Left lung (tissue), 14 donors: ENCODE data around the gene DNMT3B. TPM values are rescaled to one million over a fixed set of nuclear protein-coding genes. Genes with fewer than 3 reads are reported as not detected.
"Not testable (repeated sequence)": the region's sequence is repeated elsewhere in the genome, so short reads cannot be mapped to it uniquely, and the experiment has no call there.

Experiments
- ATAC-seq: fragments of 200-7000 bp; cut with Tn5 transposase; one replicate; pipeline ENCODE4 v1.9.1; 2020; ENCODE audit warnings: moderate library complexity
- DNase-seq, 4 donors: peaks; one replicate each; pipeline ENCODE4 v3.0.0-alpha.2; 2013 to 2020
- H3K27ac ChIP-seq, 2 donors: fragments of 200-600 bp; sonication (generic) in 1 of 2; one replicate each; pipeline versions ENCODE4 v1.5.0 to v1.8.0; 2020 to 2021
- H3K27me3 ChIP-seq, 2 donors: fragments of 200-600 bp; sonication (generic) in 1 of 2; one replicate each; pipeline versions ENCODE4 v1.5.0 to v1.8.0; 2020 to 2021
- H3K36me3 ChIP-seq, 2 donors: fragments of 200-600 bp; sonication (generic) in 1 of 2; one replicate each; pipeline versions ENCODE4 v1.5.0 to v1.8.0; 2020 to 2021
- H3K4me1 ChIP-seq, 2 donors: fragments of 200-600 bp; one replicate each; pipeline ENCODE4 v1.8.0; 2021
- H3K4me3 ChIP-seq, 2 donors: fragments of 200-600 bp; sonication (generic) in 1 of 2; one replicate each; pipeline versions ENCODE4 v1.5.0 to v1.8.0; 2020 to 2021; ENCODE audit warnings: mild to moderate bottlenecking in 1 of 2
- H3K9me3 ChIP-seq, 2 donors: fragments of 200-600 bp; sonication (generic) in 1 of 2; one replicate each; pipeline versions ENCODE4 v1.5.0 to v1.8.0; 2020 to 2021
- intact Hi-C, 2 donors: fragments of 100-400 bp; cut with DNase I; formaldehyde crosslinking; loops; one replicate each; pipeline versions ENCODE4 v1.11.2 to v1.14.2; 2022
- long read RNA-seq, 12 donors: library from polyadenylated mRNA in 2 of 12; unstranded in 2 of 12; transcript quantifications; one replicate each; pipeline ENCODE4 v2.0.0 and lab custom pipeline, GENCODE V29; 2019 to 2026
- polyA plus RNA-seq, 6 donors: library from polyadenylated mRNA; unstranded; fragments of 120-200 nt; gene quantifications; one replicate each; pipeline ENCODE4 v1.2.1, GENCODE V29; 2013; ENCODE audit not compliant: insufficient read length in 6 of 6
- total RNA-seq, 2 donors: library from RNA; stranded (reverse); fragmentation: NEBNext Ultra II Directional; extraction: Animal tissue kit (Norgen Biotek cat#: 25700); gene quantifications; one replicate each; pipeline ENCODE4 v1.2.1, GENCODE V29; 2021
- TF ChIP-seq, protein P1 (sequence below), 2 donors: fragments of 200-600 bp; sonication (generic) in 1 of 2; IDR thresholded peaks; one replicate each; pipeline versions ENCODE4 v1.5.0 to v1.8.0; 2021; ENCODE audit warnings: antibody characterized with exemption in 2 of 2
- donor health status: DM: no; HTN: yes; CAD: no.
- donor health status: DM: no; HTN: no; CAD: no.

DNMT3B gene
- total RNA-seq (1 to 10 TPM in 1 of 2 donors, under 1 TPM in 1; 0.86 to 1.6 TPM), polyA plus RNA-seq (1 to 10 TPM; 5.8 to 8.3 (median 6.6) TPM)
- long read RNA-seq, donor 1, full-length matches to known transcripts: 1 of 1 reads
- long read RNA-seq, donor 1, partial matches to known transcripts: 0 of 1 reads
- long read RNA-seq, donor 1, other reads (novel, unspliced or antisense): 0 of 1 reads
- long read RNA-seq, donor 2, full-length matches to known transcripts: 2 of 2 reads
- long read RNA-seq, donor 2, partial matches to known transcripts: 0 of 2 reads
- long read RNA-seq, donor 2, other reads (novel, unspliced or antisense): 0 of 2 reads
- long read RNA-seq, donor 3: 0 reads
- long read RNA-seq, donor 4: 0 reads
- long read RNA-seq, donor 5, full-length matches to known transcripts: 1 of 1 reads
- long read RNA-seq, donor 5, partial matches to known transcripts: 0 of 1 reads
- long read RNA-seq, donor 5, other reads (novel, unspliced or antisense): 0 of 1 reads
- long read RNA-seq, donor 6: 0 reads
- long read RNA-seq, donor 7: 0 reads
- long read RNA-seq, donor 8: 0 reads
- long read RNA-seq, donor 9: 0 reads
- long read RNA-seq, donor 10: 0 reads
- long read RNA-seq, donor 11: 0 reads
- long read RNA-seq, donor 12: 0 reads

DNA sequence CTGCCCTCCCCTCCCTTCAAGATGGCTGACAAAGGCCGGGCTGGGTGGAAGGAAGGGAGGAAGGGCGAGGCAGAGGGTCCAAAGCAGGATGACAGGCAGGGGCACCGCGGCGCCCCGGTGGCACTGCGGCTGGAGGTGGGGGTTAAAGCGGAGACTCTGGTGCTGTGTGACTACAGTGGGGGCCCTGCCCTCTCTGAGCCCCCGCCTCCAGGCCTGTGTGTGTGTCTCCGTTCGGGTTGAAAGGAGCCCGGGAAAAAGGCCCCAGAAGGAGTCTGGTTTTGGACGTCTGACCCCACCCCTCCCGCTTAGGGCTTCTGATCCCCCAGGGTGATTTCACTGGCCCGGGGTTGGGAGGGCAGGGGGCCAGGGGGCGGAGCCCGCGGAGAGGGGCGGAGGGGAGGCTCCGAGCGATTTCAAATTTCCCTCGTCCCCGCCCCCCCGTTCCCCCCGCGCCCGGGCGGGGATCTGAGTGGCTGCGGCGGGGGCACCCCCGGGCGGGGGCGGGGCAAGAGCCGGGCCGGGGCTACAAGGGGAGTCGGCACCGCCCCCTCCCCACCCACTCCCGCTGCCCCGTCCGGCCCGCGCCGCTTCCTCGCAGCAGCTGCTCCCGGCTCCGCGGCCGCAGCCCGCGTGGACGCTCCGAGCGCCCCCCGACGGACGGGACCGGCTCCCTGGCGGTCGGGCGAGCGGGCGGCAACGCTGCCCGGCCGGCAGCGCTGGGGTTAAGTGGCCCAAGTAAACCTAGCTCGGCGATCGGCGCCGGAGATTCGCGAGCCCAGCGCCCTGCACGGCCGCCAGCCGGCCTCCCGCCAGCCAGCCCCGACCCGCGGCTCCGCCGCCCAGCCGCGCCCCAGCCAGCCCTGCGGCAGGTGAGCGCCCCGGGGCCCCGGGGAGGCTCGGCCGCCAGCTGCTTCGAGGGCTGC lies at the start of gene DNMT3B:
Gene DNMT3B (plus strand): TSS at position 555 of the 923 bp plus-strand sequence. CDS start 17,939 bp downstream, outside the sequence.
- Histone ChIP-seq H3K4me1 (peaks cover 8 to 26% of the 10 kb centered on the region in 2 donors), H3K27ac (no peak within 1 kb of the TSS), H3K36me3 (no peaks in the 10 kb centered on the region), H3K27me3 (peaks cover 0 to 17% of the 10 kb centered on the region in 2 donors), H3K4me3 (peak within 1 kb of the TSS; percentile 58 to 78), H3K9me3 (no peaks in the 10 kb centered on the region)
- TF ChIP-seq, protein P1, sequence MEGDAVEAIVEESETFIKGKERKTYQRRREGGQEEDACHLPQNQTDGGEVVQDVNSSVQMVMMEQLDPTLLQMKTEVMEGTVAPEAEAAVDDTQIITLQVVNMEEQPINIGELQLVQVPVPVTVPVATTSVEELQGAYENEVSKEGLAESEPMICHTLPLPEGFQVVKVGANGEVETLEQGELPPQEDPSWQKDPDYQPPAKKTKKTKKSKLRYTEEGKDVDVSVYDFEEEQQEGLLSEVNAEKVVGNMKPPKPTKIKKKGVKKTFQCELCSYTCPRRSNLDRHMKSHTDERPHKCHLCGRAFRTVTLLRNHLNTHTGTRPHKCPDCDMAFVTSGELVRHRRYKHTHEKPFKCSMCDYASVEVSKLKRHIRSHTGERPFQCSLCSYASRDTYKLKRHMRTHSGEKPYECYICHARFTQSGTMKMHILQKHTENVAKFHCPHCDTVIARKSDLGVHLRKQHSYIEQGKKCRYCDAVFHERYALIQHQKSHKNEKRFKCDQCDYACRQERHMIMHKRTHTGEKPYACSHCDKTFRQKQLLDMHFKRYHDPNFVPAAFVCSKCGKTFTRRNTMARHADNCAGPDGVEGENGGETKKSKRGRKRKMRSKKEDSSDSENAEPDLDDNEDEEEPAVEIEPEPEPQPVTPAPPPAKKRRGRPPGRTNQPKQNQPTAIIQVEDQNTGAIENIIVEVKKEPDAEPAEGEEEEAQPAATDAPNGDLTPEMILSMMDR (IDR thresholded peaks at IDR 0.05): no peak
- DNase-seq: peak; percentile 75 to 92 (median 83)
- intact Hi-C loops: no loop called here
- peak; percentile 93 for ATAC-seq

GRCh38 chr20:32718749-32719348 lies 43.3 kb upstream of the DNMT3B start:
- TF ChIP-seq, protein P1 (IDR thresholded peaks at IDR 0.05): no peak
- Histone ChIP-seq H3K4me3 (no peak overlapping the region), H3K27me3 (no peaks in the 10 kb centered on the region), H3K9me3 (no peaks in the 10 kb centered on the region), H3K4me1 (no peaks in the 10 kb centered on the region), H3K27ac (no peak overlapping the region), H3K36me3 (peaks cover 0 to 63% of the 10 kb centered on the region in 2 donors)
- DNase-seq (no peak), ATAC-seq (no peak)
- intact Hi-C loops: no loop called here

DNA sequence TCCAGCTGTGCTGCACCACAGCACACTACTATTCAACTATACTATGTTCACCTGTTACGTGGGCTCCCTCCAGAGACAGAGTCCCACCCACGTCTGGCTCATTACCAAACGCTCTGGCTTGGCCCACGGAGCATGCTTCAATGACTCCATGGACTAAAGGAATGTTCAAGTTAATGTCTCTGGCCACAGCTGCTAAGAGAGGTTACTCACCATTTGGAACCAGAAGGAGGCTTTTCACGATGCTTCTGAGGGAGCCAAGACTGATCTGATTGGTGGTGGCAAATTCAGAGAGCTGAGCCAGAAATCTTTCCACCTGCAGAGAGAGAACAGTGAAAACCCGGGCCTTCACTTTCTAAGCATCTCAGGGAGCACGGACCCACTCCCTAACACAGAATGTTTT lies 34.5 kb upstream of the DNMT3B start:
- no peak for DNase-seq
- Histone ChIP-seq H3K27me3 (no peaks in the 10 kb centered on the region), H3K36me3 (peaks cover 0 to 45% of the 10 kb centered on the region in 2 donors), H3K9me3 (no peaks in the 10 kb centered on the region), H3K27ac (no peak overlapping the region), H3K4me3 (no peak overlapping the region), H3K4me1 (peaks cover 2 to 16% of the 10 kb centered on the region in 2 donors)
- peak; percentile 17 for ATAC-seq
- intact Hi-C loops: no loop called here
- TF ChIP-seq, protein P1 (IDR thresholded peaks at IDR 0.05): no peak

DNA sequence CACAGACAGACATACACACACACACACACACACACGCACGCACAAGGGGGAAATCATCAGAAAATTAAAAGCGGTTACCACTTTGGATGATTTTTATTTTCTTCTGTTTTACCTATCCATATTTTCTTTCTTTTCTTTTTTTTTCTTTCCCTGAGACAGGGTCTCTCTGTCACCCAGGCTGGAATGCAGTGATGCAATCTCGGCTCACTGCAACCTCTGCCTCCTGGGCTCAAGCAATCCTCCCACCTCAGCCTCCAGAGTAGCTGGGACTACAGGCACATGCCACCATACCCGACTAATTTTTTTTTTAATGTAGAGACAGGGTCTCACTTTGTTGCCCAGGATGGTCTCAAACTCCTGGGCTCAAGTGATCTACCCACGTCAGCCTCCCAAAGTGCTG lies 33.8 kb upstream of the DNMT3B start:
- H3K9me3 ChIP-seq, DNase-seq, H3K27ac ChIP-seq, H3K27me3 ChIP-seq, H3K4me3 ChIP-seq, intact Hi-C loops, ATAC-seq: not testable (repeated sequence)
- Histone ChIP-seq H3K4me1 (peaks cover 2 to 16% of the 10 kb centered on the region in 2 donors), H3K36me3 (peaks cover 0 to 45% of the 10 kb centered on the region in 2 donors)

DNA sequence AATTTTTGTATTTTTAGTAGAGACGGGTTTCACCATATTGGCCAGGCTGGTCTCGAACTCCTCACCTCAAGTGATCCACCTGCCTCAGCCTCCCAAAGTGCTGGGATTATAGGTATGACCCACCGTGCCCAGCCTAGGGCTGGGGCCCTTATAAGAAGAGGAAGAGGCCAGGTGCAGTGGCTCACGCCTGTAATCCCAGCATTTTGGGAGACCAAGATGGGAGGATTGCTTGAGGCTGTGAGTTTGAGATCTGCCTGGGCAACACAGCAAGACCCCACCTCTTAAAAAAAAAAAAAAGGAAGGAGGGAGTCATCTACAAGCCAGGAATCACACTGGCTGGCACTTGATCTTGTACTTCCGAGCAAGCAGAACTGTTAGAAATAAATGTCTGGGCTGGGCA lies 32.9 kb upstream of the DNMT3B start:
- Histone ChIP-seq H3K4me1 (peaks cover 2 to 16% of the 10 kb centered on the region in 2 donors), H3K36me3 (peaks cover 0 to 45% of the 10 kb centered on the region in 2 donors)
- H3K4me3 ChIP-seq, H3K9me3 ChIP-seq, H3K27ac ChIP-seq, ATAC-seq, DNase-seq, intact Hi-C loops, H3K27me3 ChIP-seq: not testable (repeated sequence)
